GM12878 (cell line): Measurements from ENCODE around the gene RNF169. TPM values are rescaled to one million over a fixed set of nuclear protein-coding genes. Genes with fewer than 3 reads are reported as not detected.

ENCODE experiments used
- ATAC-seq: fragments of 200-7000 bp; cut with Tn5 transposase; 3 replicates; pipeline ENCODE4 v1.9.1; 2020; ENCODE audit warnings: mild to moderate bottlenecking, moderate library complexity
- BruUV-seq: library from RNA; stranded (reverse); fragments of 400-500 nt; replicated peaks from 2 replicates; lab custom pipeline; 2021; lab: Mats Ljungman, UMichigan
- CTCF ChIA-PET: fragments of 300-600 bp; sonication (Branson Sonifier 250); formaldehyde crosslinking; extraction: SDS; loops from one replicate; lab custom pipeline; 2021; ENCODE audit warnings: inconsistent platforms; lab: Yijun Ruan, JAX
- POLR2A ChIA-PET: fragments of 350-600 bp; formaldehyde crosslinking; extraction: SDS; loops from one replicate; lab custom pipeline; 2021; ENCODE audit warnings: inconsistent platforms; lab: Charles Lee
- RAD21 ChIA-PET: fragments of 300-600 bp; sonication (Branson Sonifier 250); formaldehyde crosslinking; loops from one replicate; lab custom pipeline; 2023; ENCODE audit warnings: antibody characterized with exemption; ENCODE audit not compliant: unreplicated experiment; lab: Charles Lee
- SMC1A ChIA-PET: fragments of 300-600 bp; sonication (Branson Sonifier 250); formaldehyde crosslinking; loops from one replicate; lab custom pipeline; 2023; ENCODE audit not compliant: unreplicated experiment, uncharacterized antibody; lab: Charles Lee
- DNase-seq: peaks from one replicate; pipeline ENCODE4 v3.0.0-alpha.2; 2011; ENCODE audit warnings: low read depth, low spot score
- FAIRE-seq: peaks from 3 replicates; lab custom pipeline; 2011; peaks lifted over from hg19 to GRCh38; lab: Jason Lieb, UNC
- H2AFZ ChIP-seq: 2 replicates; pipeline ENCODE4 v1.6.0; 2011; ENCODE audit warnings: low read depth, low read length, control low read depth; ENCODE audit not compliant: control insufficient read depth
- H3K27ac ChIP-seq: 2 replicates; pipeline ENCODE4 v1.5.1; 2011; ENCODE audit warnings: control low read depth; ENCODE audit not compliant: control insufficient read depth, insufficient read depth
- H3K27me3 ChIP-seq, 2 experiments: replicated peaks in 1 of 2; 2 replicates each; pipeline versions ENCODE4 v1.6.0 to v1.6.1; 2011; ENCODE audit warnings: low read length in 1 of 2; ENCODE audit not compliant: control insufficient read depth in 2 of 2, insufficient read depth in 2 of 2
- H3K36me3 ChIP-seq, 2 experiments: 2 replicates each; pipeline ENCODE4 v1.5.1; 2011; ENCODE audit warnings: low read length in 1 of 2; ENCODE audit not compliant: control insufficient read depth in 2 of 2, insufficient read depth in 2 of 2
- H3K4me1 ChIP-seq: 2 replicates; pipeline ENCODE4 v1.6.1; 2011; ENCODE audit warnings: mild to moderate bottlenecking, low read length, moderate library complexity, mixed read lengths; ENCODE audit not compliant: control insufficient read depth, insufficient read depth
- H3K4me2 ChIP-seq: 2 replicates; pipeline ENCODE4 v1.6.0; 2011; ENCODE audit warnings: control low read depth; ENCODE audit not compliant: control insufficient read depth, insufficient read depth
- H3K4me3 ChIP-seq: fragments of 200-600 bp; sonication (generic); 2 replicates; pipeline ENCODE4 v1.5.1; 2016
- H3K79me2 ChIP-seq: 2 replicates; pipeline ENCODE4 v1.6.0; 2011; ENCODE audit warnings: low read length; ENCODE audit not compliant: control insufficient read depth, insufficient read depth
- H3K9ac ChIP-seq: 2 replicates; pipeline ENCODE4 v1.8.0; 2011; ENCODE audit warnings: low read length, control low read depth, mixed read lengths; ENCODE audit not compliant: control insufficient read depth, insufficient read depth
- H3K9me3 ChIP-seq: replicated peaks from 3 replicates; pipeline ENCODE4 v1.5.1; 2011; ENCODE audit warnings: mild to moderate bottlenecking, low read length; ENCODE audit not compliant: control insufficient read depth, insufficient read depth
- H4K20me1 ChIP-seq: 2 replicates; pipeline ENCODE4 v1.6.0; 2011; ENCODE audit not compliant: control insufficient read depth, insufficient read depth
- DPF2 ChIP-seq: fragments of 450-650 bp; IDR thresholded peaks from 2 replicates; pipeline ENCODE4 v1.6.1; 2017; ENCODE audit warnings: mild to moderate bottlenecking
- ETV6 ChIP-seq, 2 experiments: fragments of 450-650 bp in 1 of 2; IDR thresholded peaks in 1 of 2; conservative IDR thresholded peaks in 1 of 2; 2 replicates each; pipeline ENCODE4 v1.6.1; 2014; ENCODE audit warnings: antibody characterized with exemption in 1 of 2, borderline replicate concordance in 1 of 2, low read depth in 1 of 2, mild to moderate bottlenecking in 1 of 2, moderate library complexity in 1 of 2
- FOXM1 ChIP-seq: IDR thresholded peaks from 2 replicates; pipeline ENCODE4 v1.6.1; 2012; ENCODE audit warnings: low read depth, mild to moderate bottlenecking, inconsistent platforms, low read length, moderate library complexity
- MYB ChIP-seq: fragments of 150-350 bp; IDR thresholded peaks from 2 replicates; pipeline ENCODE4 v1.6.1; 2014; ENCODE audit warnings: mild to moderate bottlenecking, low read depth, low read length, borderline replicate concordance
- RUNX3 ChIP-seq: IDR thresholded peaks from 2 replicates; pipeline ENCODE4 v1.6.1; 2012; ENCODE audit warnings: low read length, inconsistent platforms
- TARDBP ChIP-seq: IDR thresholded peaks from 2 replicates; pipeline ENCODE4 v1.6.1; 2016; ENCODE audit warnings: borderline replicate concordance
- TCF12 ChIP-seq: IDR thresholded peaks from 2 replicates; pipeline ENCODE4 v1.6.1; 2011; ENCODE audit warnings: low read depth, mild to moderate bottlenecking, low read length
- WGBS: methylation state at CpG from one replicate; pipeline ENCODE4 v1.1.6; 2016; ENCODE audit warnings: low lambda C conversion rate; ENCODE audit not compliant: insufficient replicate concordance, insufficient coverage; ENCODE audit errors: missing lambda C conversion rate; 5-methylcytosine and 5-hydroxymethylcytosine counted together
- in situ Hi-C: fragments of 300-500 bp; cut with MboI; formaldehyde crosslinking; loops from 9 replicates; pipeline ENCODE4 v1.14.3; 2018; ENCODE audit warnings: mixed read lengths
- intact Hi-C: fragments of 100-400 bp; cut with micrococcal nuclease; formaldehyde crosslinking; loops from one replicate; pipeline ENCODE4 v1.14.2; 2022; ENCODE audit not compliant: unreplicated experiment
- polyA plus RNA-seq, 11 experiments: library from polyadenylated mRNA; depleted of rRNA in 4 of 11; unstranded in 6 of 11; stranded (reverse) in 5 of 11; fragments of >200 nt; fragmentation: Nextera tagmentation in 4 of 11; fragmentation: Illumina TruSeq in 1 of 11; extraction: Ambion mirVana in 4 of 11; extraction: Trizol in 1 of 11; gene quantifications; 1 replicate in 1 of 11; 2 replicates in 10 of 11; pipeline versions ENCODE4 v1.2.1 to v1.2.3, GENCODE V29; 2011 to 2016; ENCODE audit warnings: inconsistent platforms in 2 of 11, missing spikeins in 2 of 11, low read depth in 1 of 11
- total RNA-seq, 4 experiments: library from RNA; depleted of rRNA in 3 of 4; stranded (reverse); fragments of >200 nt in 3 of 4; fragmentation: Illumina TruSeq in 1 of 4; extraction: Trizol in 1 of 4; gene quantifications; 2 replicates each; pipeline versions ENCODE4 v1.2.1 to v1.2.3, GENCODE V29; 2013 to 2021
- TF ChIP-seq, protein P1 (sequence below): fragments of 450-650 bp; IDR thresholded peaks from 2 replicates; pipeline ENCODE4 v1.6.1; 2016; ENCODE audit warnings: mild to moderate bottlenecking

The RNF169 gene
- total and polyA plus RNA-seq, 10 of the 15 experiments (the other 5 are each of a cell fraction or from before 2014, with no cell fraction given), result 0.32 to 13.2 (median 6.4) TPM

DNA sequence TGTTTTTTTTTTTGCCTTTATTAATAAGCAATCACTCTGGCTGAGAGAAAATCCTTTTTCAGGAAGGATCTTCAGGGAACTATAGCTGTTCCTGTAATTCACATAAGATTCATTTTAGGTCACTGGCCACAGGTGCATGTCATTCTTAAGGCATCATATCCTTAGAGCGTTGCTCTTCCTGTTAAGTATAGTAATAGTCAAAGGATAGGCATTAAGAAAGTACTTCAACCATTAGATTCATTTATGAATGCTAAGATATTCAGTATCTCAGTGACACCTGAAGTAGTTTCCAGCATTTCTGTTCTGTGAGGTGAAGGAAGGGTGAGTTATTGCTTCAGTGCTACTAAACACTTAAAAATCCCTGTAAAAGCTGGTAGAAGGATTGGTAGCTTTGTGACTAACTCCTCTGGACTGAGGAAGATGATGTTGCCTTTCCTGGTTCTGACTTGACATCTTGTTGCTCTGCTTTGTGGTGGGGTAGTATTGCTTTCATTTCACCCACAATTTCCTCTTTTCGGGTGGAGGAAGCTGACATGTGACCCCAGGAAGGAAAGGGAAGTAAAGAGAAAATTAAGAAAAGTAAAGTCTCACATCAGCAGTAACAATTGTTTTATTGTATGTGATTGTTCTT lies 34.7 kb downstream of the RNF169 start (continued):
- TF ChIP-seq FOXM1 (0 out of 2 replicates have a peak, but pooled peaks have one; percentile 12), DPF2 (no peak), MYB (no peak), RUNX3 (peak; percentile 88), TARDBP (no peak)

DNA sequence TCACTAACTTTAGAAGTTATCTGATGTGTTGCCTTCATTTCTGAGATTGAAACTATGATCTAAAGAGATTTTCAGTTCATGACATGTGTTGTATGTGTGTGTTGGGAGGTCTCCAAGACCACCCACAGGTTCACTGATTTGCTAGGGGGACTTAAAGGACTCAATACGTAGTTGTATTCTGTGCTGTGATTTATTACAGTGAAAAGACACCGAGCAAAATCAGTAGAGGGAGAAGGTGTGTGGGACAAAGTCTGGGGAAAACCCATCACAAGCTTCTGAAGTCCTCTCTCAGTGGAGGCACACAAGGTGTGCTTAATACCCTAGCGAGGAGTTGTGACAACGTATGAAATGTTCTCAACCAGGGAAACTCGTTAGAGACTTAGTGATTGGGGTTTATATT lies 35.6 kb downstream of the RNF169 start:
- FAIRE-seq (peak; percentile 62), DNase-seq (peak; percentile 28), ATAC-seq (peak; percentile 94)
- POLR2A ChIA-PET, result interaction anchor here (0.8 to 2.2 kb wide), 3 partner anchors 11 to 36 kb away, joined by 3 to 7 read pairs (median 5); partner anchors contain the start of gene RNF169
- Histone ChIP-seq H3K79me2 (peaks cover 26% of the 10 kb centered on the region), H3K4me3 (no peak overlapping the region), H3K36me3 (no peaks in the 10 kb centered on the region; a peak in 1 of 4 replicates), H3K27ac (peak overlapping the region; percentile 68), H3K9ac (no peak overlapping the region), H3K9me3 (no peaks in the 10 kb centered on the region), H3K27me3 (no peaks in the 10 kb centered on the region), H3K4me2 (peak overlapping the region; percentile 67), H4K20me1 (no peaks in the 10 kb centered on the region), H2AFZ (peak overlapping the region; percentile 28; the same call in 1 of the 2 replicates), H3K4me1 (peaks cover 19% of the 10 kb centered on the region)
- intact Hi-C loops (no loop called here), in situ Hi-C loops (no loop called here)
- SMC1A ChIA-PET, result interaction anchor here (1.0 to 3.5 kb wide), 4 partner anchors 12 to 31 kb away, joined by 3 to 18 read pairs (median 4); no protein-coding TSS in a partner anchor
- CTCF ChIA-PET, result interaction anchor here (1.5 to 1.7 kb wide), 2 partner anchors 10 to 45 kb away, joined by 3 to 7 read pairs; no protein-coding TSS in a partner anchor
- TF ChIP-seq FOXM1 (0 out of 2 replicates have a peak, but pooled peaks have one; percentile 4), TCF12 (no peak), ETV6 (conservative IDR thresholded peaks at IDR 0.05 in 1 of 2, IDR thresholded peaks at IDR 0.05 in 1 of 2; ENCODE audit: borderline replicate concordance in 1 of 2, low read depth in 1 of 2) (peak in 1 of 2 experiments; percentile 71; a peak in 2 of 4 replicates)
- TF ChIP-seq, protein P1, sequence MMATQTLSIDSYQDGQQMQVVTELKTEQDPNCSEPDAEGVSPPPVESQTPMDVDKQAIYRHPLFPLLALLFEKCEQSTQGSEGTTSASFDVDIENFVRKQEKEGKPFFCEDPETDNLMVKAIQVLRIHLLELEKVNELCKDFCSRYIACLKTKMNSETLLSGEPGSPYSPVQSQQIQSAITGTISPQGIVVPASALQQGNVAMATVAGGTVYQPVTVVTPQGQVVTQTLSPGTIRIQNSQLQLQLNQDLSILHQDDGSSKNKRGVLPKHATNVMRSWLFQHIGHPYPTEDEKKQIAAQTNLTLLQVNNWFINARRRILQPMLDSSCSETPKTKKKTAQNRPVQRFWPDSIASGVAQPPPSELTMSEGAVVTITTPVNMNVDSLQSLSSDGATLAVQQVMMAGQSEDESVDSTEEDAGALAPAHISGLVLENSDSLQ, result peak; percentile 42; the same call in 1 of the 2 replicates
- 52% methylated on average over 5 of the region's 5 CpGs for WGBS
- RAD21 ChIA-PET, result interaction anchor here (1.4 kb wide), 1 partner anchor 29 kb away, joined by 8 read pairs; no protein-coding TSS in a partner anchor
- BruUV-seq, result no TSS peak
